Colonic mucosa (tissue), 4 donors: ENCODE results near the gene FGFR3. TPM values are rescaled to one million over a fixed set of nuclear protein-coding genes. Genes with fewer than 3 reads are reported as not detected.

Experiments
- DNase-seq: peaks from one replicate; pipeline ENCODE4 v3.0.0-alpha.2; 2020
- H3K27ac ChIP-seq: fragments of 200-600 bp; one replicate; pipeline ENCODE4 v1.8.0; 2021
- H3K27me3 ChIP-seq: fragments of 200-600 bp; one replicate; pipeline ENCODE4 v1.8.0; 2021
- H3K36me3 ChIP-seq: fragments of 200-600 bp; one replicate; pipeline ENCODE4 v1.8.0; 2021
- H3K4me1 ChIP-seq: fragments of 200-600 bp; one replicate; pipeline ENCODE4 v1.8.0; 2021; ENCODE audit warnings: mild to moderate bottlenecking
- H3K4me3 ChIP-seq: fragments of 200-600 bp; one replicate; pipeline ENCODE4 v1.8.0; 2021
- H3K9ac ChIP-seq, 2 donors: one replicate each; pipeline ENCODE4 v1.7.0; 2013; ENCODE audit warnings: control low read depth in 2 of 2, low read depth in 2 of 2, low read length in 2 of 2
- H3K9me3 ChIP-seq: fragments of 200-600 bp; one replicate; pipeline ENCODE4 v1.8.0; 2021
- intact Hi-C: fragments of 100-400 bp; cut with DNase I; formaldehyde crosslinking; loops from one replicate; pipeline ENCODE4 v1.14.1; 2022
- total RNA-seq, 2 donors: library from RNA; stranded (reverse); fragmentation: NEBNext Ultra II Directional in 1 of 2; extraction: Animal tissue kit (Norgen Biotek cat#: 25700) in 1 of 2; gene quantifications; one replicate each; pipeline ENCODE4 v1.2.1, GENCODE V29; 2021
- TF ChIP-seq, protein P1 (sequence below): fragments of 200-600 bp; IDR thresholded peaks from one replicate; pipeline ENCODE4 v1.8.0; 2022; ENCODE audit warnings: antibody characterized with exemption, mild to moderate bottlenecking
- donor health status: healthy.
- donor health status: DM: no; HTN: no; CAD: no.
- donor health status: DM: no; HTN: no; CAD: no.

FGFR3 gene
- total RNA-seq, 2 donors from 2014 or later: 32.3 to 52.9 TPM

GRCh38 chr4:1749370-1749769 is 43.7 kb upstream of the FGFR3 start:
- H3K27ac ChIP-seq: no peak overlapping the region
- H3K36me3 ChIP-seq: no peaks in the 10 kb centered on the region
- no peak overlapping the region for H3K4me3 ChIP-seq
- intact Hi-C loops: loop anchor here (5.0 kb wide), 1 partner anchor 148 kb away; no protein-coding TSS in a partner anchor
- H3K27me3 ChIP-seq: no peaks in the 10 kb centered on the region
- no peak for DNase-seq
- peaks cover 13% of the 10 kb centered on the region for H3K4me1 ChIP-seq
- no peaks in the 10 kb centered on the region for H3K9me3 ChIP-seq
- H3K9ac ChIP-seq: no peak overlapping the region
- TF ChIP-seq, protein P1, sequence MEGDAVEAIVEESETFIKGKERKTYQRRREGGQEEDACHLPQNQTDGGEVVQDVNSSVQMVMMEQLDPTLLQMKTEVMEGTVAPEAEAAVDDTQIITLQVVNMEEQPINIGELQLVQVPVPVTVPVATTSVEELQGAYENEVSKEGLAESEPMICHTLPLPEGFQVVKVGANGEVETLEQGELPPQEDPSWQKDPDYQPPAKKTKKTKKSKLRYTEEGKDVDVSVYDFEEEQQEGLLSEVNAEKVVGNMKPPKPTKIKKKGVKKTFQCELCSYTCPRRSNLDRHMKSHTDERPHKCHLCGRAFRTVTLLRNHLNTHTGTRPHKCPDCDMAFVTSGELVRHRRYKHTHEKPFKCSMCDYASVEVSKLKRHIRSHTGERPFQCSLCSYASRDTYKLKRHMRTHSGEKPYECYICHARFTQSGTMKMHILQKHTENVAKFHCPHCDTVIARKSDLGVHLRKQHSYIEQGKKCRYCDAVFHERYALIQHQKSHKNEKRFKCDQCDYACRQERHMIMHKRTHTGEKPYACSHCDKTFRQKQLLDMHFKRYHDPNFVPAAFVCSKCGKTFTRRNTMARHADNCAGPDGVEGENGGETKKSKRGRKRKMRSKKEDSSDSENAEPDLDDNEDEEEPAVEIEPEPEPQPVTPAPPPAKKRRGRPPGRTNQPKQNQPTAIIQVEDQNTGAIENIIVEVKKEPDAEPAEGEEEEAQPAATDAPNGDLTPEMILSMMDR: no peak

GRCh38 chr4:1749826-1750225 is 43.3 kb upstream of the FGFR3 start:
- Histone ChIP-seq H3K36me3 (no peaks in the 10 kb centered on the region), H3K4me1 (peaks cover 13% of the 10 kb centered on the region), H3K27me3 (no peaks in the 10 kb centered on the region), H3K9ac (no peak overlapping the region), H3K27ac (no peak overlapping the region), H3K4me3 (no peak overlapping the region), H3K9me3 (no peaks in the 10 kb centered on the region)
- intact Hi-C loops: loop anchor here (5.0 to 10.0 kb wide), 2 partner anchors 147 to 445 kb away; no protein-coding TSS in a partner anchor
- no peak for DNase-seq
- TF ChIP-seq, protein P1: no peak

DNA sequence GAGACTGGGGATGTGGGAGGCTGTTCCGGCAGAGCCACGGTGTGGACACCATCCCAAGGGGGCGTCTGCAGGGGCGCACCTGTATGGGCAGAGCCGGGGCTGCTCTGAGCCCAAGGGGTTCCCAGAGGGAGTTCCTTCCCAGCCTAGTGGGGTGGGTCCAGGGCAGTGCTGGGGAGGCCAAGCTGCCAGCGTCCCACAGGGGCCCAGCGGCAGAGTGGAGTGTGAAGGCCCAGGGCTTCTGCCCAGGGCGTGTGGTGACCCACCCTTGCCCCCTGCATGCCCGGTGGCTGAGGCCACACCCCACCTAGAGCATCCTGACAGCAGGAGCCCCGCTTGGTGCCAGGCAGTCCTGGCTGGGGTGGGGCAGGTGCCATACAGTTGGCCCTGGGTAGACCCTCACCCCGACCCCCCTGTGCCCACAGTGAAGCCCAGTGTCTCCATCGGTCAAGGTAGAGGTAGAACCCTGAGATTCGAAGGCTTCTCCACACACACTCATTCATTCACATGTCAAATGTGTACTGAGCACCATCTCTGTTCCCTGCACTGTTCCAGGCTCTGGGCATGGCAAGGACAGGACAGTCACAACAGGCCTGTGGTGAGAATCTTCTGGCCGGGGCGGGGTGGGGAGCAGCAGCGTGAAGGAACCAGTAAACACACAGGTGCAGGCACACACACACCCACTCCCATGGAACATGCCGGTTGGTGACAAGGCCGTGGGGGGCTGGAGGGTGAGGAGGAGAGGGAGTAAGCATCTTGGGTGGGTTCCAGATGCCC is 42.5 kb upstream of the FGFR3 start:
- Histone ChIP-seq H3K9me3 (no peaks in the 10 kb centered on the region), H3K27me3 (no peaks in the 10 kb centered on the region), H3K36me3 (no peaks in the 10 kb centered on the region), H3K9ac (no peak overlapping the region), H3K4me1 (peaks cover 13% of the 10 kb centered on the region), H3K27ac (no peak overlapping the region), H3K4me3 (no peak overlapping the region)
- intact Hi-C loops: loop anchor here (10.0 kb wide), 1 partner anchor 444 kb away; no protein-coding TSS in a partner anchor
- DNase-seq: no peak
- TF ChIP-seq, protein P1: no peak

GRCh38 chr4:1751155-1751918 is 41.8 kb upstream of the FGFR3 start:
- no peaks in the 10 kb centered on the region for H3K36me3 ChIP-seq
- no peak overlapping the region for H3K9ac ChIP-seq
- H3K9me3 ChIP-seq: no peaks in the 10 kb centered on the region
- H3K4me1 ChIP-seq: peaks cover 13% of the 10 kb centered on the region
- no peak overlapping the region for H3K4me3 ChIP-seq
- no peaks in the 10 kb centered on the region for H3K27me3 ChIP-seq
- intact Hi-C loops: loop anchor here (10.0 kb wide), 1 partner anchor 443 kb away; no protein-coding TSS in a partner anchor
- H3K27ac ChIP-seq: no peak overlapping the region
- TF ChIP-seq, protein P1: no peak
- no peak for DNase-seq

DNA sequence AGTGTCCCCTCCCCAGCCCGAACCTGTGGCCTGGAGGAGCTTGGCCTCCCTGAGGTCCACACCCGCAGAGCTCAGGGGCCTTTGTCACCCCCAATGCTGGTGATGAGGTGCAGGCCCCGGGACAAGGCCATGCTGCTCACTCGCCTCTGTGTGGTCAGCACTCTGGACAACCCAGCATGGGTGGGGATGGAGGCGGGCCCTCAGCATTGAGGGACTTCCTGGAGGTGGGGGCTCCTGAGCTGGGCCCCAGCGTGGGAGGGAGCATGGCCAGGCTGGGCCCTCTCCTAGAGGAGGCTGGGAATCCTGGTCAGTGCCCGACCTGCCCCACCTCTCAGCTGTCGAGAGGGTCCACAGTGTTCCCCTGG is 41.2 kb upstream of the FGFR3 start:
- peak overlapping the region; percentile 0 to 43 for H3K9ac ChIP-seq
- DNase-seq: no peak
- intact Hi-C loops: loop anchor here (10.0 kb wide), 1 partner anchor 443 kb away; no protein-coding TSS in a partner anchor
- H3K9me3 ChIP-seq: no peaks in the 10 kb centered on the region
- no peak overlapping the region for H3K27ac ChIP-seq
- H3K27me3 ChIP-seq: no peaks in the 10 kb centered on the region
- H3K4me1 ChIP-seq: peaks cover 13% of the 10 kb centered on the region
- no peaks in the 10 kb centered on the region for H3K36me3 ChIP-seq
- TF ChIP-seq, protein P1: no peak
- no peak overlapping the region for H3K4me3 ChIP-seq
